GM19193 (cell line): ENCODE results near the gene UBL7.

ENCODE experiments used
- POLR2A ChIP-seq: IDR thresholded peaks from 4 replicates; pipeline ENCODE4 v1.6.1; 2011; ENCODE audit not compliant: insufficient read depth, insufficient read length; ENCODE audit errors: extremely low read depth

The UBL7 gene

DNA sequence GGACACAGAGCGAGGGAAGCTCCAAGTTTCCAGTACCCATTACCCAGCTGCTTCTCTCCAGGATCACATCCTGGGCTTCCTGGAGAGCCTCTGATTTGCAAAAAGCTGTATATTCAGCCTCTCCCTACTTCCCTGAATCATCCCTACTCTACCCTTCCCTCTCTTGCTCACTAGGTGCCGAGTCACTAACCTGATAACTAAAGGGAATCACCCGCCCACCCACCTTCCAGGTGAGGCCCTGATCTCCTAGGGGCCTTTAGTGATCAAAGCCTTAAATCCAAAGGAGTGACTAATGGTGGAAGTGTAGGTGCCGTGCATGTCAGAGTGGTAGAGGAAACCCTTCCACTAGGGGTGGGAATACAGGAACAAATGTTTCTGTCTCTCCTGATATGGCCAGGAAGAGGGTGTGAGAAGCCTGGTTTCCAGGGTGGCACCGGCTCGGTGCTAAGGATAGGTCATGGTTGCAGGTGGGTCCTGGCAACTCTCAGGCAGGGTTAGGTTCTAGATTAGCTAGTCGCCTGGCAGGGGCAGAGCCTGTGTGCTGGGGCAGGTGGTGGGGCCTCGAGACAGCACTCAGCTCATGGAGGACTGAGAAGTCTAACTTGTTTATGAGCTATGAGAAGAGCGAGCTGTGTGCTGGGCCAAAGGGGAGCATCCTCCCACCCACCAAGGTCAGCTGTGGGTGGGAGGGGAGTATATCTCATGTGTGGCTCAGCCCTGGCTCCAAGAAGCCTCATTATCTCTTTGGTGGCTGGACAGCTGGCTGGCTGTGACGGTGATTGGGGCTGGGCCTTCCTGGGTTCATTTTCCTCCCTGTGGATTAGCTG is 37.3 kb downstream of the UBL7 start:
- no peak for TF ChIP-seq POLR2A

DNA sequence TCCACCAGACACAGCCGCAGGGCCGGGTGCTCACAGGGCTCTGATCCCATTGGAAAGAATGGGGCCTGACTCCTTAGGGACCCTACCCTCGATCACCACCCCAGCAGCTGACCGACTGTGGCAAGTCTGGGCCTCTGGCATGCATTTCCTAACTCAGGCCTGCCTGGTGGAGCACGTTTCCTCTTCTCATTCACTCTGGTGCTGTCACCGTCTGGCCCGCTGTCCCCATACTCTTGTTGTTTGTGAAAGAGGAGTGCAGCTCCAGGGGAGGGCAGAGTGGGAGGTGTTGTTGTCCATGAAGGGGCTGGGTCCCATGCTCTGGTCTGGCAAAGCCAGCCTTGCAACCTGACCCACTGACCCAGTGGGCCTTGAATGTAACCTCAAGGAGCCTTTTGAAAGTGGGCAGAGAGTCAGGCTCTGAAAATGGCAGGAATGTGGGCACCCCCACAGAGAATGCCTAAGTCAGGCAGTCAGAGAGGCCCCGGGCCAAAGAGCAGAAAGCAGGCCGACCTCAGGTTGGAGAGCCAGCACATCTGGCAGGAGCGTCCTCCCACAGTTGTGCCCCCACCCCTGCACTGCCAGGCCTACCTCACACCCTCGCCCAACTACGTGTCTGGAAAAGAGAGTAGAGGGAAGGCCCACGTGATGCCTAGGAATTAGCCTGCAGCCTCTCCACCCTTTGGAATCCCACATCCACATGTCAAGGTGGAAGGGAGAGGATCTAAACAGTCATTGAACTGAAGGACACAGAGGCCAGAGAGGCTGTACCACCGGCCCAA is 38.1 kb downstream of the UBL7 start:
- no peak for TF ChIP-seq POLR2A

- peak; percentile 4 for TF ChIP-seq POLR2A
These were observed 38.7 kb downstream of the UBL7 start for GRCh38 chr15:74422265-74422651.

DNA sequence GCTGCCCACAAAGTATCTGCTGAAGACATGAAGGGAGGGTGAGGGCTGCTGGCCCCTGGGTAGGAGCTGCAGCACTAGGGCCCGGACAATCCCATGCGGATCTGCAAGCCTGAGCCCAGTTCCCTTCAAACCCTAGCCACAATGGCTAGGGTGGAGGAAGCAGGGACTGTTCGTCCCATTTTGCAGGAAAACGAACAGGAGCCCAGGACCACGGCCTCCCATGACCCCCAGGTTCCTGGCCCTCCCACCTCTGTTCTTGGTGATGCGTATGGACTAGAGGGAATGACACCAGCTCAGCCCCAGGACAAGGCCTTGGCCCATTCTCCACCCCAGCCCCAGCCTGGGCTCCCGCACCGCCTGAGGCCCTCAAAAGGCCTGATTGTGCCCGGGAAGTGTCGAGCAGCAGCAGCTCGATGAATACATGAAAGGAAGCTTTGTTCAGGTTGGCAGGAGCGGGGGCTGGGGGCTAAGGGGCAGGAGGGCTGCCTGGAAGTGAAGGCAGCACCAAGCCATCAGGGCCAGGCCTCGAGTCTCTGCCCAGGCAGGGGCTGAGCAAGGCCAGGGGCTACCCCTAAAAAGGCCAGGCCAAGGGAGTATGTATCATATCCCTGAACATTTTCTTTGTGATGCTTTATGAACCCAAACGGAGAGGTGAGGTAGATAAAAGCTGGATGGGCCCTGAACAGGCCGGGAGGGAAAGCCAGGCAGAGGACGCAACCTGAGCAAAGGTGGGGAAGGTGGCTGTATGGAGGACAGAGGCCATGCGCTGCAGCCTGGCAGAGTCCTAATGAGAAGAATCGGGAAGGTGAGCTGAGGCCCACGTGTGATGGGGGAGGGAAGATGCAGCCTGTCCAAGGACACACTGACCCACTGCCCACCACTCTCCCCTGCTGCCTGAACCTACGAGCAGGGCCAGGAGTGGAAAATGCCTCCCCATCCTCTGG is 39.4 kb downstream of the UBL7 start:
- peak; percentile 17 for TF ChIP-seq POLR2A

DNA sequence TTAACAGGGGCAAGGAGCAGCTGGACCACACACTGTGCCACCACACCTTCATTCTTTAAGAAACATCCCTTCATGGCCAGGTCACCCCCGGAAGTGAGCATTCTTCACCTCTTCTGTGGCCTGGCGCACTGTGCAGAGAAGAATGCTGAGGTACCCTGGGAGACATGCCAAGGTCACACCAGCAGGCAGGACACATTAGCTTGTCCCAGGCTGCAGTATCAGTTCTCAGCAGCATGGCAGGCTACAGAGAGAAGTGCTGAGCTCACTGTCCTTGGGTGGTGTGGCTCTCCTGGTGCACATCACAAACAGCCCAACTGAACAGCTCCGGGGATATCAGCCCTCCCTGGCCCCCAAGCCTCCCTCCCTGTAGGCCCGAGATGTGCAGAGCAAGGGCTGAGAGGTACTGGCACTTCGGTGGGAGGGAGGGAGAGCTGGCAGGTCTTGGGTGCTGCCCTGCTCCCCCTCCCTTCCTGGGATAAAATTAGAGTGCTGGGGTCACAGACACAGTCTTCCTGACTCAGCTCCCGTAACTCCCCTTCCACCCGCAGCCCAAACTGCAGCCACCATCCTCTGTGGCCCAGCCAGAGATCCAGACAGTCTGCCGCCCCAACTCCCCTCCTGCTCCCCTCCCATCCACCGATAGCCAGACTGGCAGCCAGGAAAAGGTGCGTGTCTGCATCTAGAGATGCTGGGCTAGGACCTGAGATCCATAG is 40.6 kb downstream of the UBL7 start:
- TF ChIP-seq POLR2A: no peak

DNA sequence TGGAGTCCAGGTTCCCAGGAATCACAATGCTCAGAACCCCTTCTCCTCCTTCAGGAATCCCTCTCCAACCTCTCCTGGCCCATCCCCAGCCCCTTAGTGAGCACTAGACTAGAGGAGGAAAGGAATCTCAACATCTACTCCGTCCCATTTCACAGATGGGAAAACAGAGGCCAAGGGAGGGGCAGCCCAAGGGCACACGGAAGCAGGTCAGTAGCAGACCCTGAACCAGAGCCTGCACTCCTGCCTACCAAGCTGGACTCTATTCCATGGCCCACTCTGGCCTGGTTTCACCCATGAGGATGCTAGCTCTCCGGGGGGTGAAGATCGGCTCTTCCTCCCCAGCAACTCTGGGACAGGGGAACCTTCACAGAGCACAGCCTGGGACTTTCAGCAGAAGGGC is 41.5 kb downstream of the UBL7 start:
- TF ChIP-seq POLR2A: no peak

DNA sequence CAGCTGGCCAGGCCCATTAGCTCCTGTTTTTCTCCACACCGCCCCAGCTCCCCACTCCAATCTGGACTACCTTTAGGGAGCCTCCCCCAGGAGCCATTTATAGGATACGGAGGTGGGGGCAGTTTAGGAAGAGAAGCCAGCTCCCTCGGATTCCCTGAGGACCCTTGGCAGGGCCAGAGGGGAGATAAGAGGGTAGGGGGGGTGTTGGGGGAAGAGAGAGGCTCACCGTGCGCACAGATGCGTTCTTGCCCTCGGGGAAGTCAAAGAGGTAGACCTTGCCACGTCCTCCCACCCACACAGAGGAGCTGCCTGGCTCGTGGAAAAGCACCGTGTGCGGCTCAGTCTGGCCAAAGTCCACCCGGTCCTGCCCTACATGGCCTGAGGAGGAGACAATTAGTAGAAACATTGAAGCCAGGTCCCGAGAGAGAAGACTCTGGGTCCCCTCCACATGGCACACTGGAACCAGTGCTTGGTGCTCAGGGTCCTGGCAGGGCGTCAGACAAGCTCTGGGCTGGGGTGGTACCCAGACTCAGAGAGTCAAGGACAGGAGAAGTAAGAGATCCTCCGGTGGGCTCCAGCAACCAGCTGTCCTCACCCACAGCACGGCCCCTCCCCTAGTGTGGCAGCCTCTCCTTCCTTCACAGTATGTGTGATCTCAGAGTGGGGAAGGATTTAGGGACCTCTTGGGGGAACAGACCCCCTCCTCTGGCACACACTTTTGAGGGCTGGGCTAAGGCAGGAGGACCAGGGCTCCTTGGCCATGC is 42.2 kb downstream of the UBL7 start:
- TF ChIP-seq POLR2A: no peak

GRCh38 chr15:74417670-74418069 is 43.3 kb downstream of the UBL7 start:
- TF ChIP-seq POLR2A: no peak

DNA sequence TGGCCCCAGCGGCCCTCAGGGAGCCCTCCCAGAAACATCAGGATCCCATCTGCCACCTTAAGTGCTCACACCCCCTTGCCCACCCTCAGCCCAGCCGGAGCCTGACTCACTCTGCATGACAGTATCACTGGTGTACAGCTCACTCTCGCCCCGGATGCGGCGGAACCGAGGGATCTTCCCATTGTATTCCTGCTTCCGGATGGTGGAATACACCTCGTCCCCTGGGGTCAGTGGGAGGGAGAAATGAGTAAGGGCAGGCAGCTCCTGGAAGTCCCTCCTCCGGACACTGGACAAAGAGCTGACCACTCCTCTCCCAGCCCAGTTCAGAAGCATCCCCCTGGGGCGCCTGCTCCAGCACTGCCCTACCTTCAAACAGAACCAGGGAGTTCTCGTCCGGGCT is 43.7 kb downstream of the UBL7 start:
- TF ChIP-seq POLR2A: peak; percentile 6

- no peak for TF ChIP-seq POLR2A
These were observed 44.7 kb downstream of the UBL7 start for GRCh38 chr15:74415966-74416916.

- TF ChIP-seq POLR2A: no peak
These were observed 46.2 kb downstream of the UBL7 start for GRCh38 chr15:74414603-74415338.

- no peak for TF ChIP-seq POLR2A
These were observed 46.8 kb downstream of the UBL7 start for GRCh38 chr15:74414081-74414580.
